Measurements from ENCODE around the gene SPTBN2.

DNA sequence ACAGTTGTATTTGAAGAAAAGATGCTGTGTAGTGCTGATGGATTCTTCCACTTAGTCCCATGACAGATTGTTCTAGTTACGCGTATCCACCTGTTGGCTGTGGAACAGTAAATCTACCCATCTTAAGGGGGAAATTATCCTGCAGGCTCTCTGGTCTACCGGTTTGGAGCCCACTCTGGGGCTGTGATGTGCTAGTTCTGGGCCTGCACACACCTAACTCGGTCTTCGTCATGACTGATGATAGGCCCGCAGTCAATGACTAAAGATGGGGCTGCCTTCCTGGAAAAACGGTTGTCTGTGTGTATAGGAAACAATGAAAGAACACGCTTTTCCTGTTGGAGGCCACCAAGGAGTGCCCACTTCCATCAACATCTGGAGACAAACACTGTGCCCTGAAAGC lies 45.1 kb downstream of the SPTBN2 start:
- TF ChIP-seq, protein P1, sequence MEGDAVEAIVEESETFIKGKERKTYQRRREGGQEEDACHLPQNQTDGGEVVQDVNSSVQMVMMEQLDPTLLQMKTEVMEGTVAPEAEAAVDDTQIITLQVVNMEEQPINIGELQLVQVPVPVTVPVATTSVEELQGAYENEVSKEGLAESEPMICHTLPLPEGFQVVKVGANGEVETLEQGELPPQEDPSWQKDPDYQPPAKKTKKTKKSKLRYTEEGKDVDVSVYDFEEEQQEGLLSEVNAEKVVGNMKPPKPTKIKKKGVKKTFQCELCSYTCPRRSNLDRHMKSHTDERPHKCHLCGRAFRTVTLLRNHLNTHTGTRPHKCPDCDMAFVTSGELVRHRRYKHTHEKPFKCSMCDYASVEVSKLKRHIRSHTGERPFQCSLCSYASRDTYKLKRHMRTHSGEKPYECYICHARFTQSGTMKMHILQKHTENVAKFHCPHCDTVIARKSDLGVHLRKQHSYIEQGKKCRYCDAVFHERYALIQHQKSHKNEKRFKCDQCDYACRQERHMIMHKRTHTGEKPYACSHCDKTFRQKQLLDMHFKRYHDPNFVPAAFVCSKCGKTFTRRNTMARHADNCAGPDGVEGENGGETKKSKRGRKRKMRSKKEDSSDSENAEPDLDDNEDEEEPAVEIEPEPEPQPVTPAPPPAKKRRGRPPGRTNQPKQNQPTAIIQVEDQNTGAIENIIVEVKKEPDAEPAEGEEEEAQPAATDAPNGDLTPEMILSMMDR (IDR thresholded peaks at IDR 0.05; ENCODE audit: control extremely low read depth in 1 of 3, insufficient read depth in 1 of 3, low read depth in 1 of 3, low read length in 3 of 3), result no peak
- TF ChIP-seq POLR2A (IDR thresholded peaks at IDR 0.05; ENCODE audit: control extremely low read depth in 1 of 2, low read depth in 2 of 2, low read length in 2 of 2) (no peak), GABPA (IDR thresholded peaks at IDR 0.05; ENCODE audit: borderline replicate concordance, insufficient read depth, low read length) (no peak), POLR2AphosphoS5 (IDR thresholded peaks at IDR 0.05; ENCODE audit: low read depth, low read length) (no peak), TCF12 (IDR thresholded peaks at IDR 0.05; ENCODE audit: low read depth, low read length) (no peak), JUND (IDR thresholded peaks at IDR 0.05; ENCODE audit: low read length) (no peak), CREB1 (IDR thresholded peaks at IDR 0.05) (no peak), EP300 (IDR thresholded peaks at IDR 0.05; ENCODE audit: borderline replicate concordance in 1 of 2, low read depth in 2 of 2, low read length in 2 of 2) (no peak), YY1 (IDR thresholded peaks at IDR 0.05; ENCODE audit: low read depth, low read length) (no peak)

All from H1 (cell line).